ENCODE data around the gene CAMP.
"Not testable (repeated sequence)": the region's sequence is repeated elsewhere in the genome, so short reads cannot be mapped to it uniquely, and the experiment has no call there.

Gene CAMP, protein sequence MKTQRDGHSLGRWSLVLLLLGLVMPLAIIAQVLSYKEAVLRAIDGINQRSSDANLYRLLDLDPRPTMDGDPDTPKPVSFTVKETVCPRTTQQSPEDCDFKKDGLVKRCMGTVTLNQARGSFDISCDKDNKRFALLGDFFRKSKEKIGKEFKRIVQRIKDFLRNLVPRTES

DNA sequence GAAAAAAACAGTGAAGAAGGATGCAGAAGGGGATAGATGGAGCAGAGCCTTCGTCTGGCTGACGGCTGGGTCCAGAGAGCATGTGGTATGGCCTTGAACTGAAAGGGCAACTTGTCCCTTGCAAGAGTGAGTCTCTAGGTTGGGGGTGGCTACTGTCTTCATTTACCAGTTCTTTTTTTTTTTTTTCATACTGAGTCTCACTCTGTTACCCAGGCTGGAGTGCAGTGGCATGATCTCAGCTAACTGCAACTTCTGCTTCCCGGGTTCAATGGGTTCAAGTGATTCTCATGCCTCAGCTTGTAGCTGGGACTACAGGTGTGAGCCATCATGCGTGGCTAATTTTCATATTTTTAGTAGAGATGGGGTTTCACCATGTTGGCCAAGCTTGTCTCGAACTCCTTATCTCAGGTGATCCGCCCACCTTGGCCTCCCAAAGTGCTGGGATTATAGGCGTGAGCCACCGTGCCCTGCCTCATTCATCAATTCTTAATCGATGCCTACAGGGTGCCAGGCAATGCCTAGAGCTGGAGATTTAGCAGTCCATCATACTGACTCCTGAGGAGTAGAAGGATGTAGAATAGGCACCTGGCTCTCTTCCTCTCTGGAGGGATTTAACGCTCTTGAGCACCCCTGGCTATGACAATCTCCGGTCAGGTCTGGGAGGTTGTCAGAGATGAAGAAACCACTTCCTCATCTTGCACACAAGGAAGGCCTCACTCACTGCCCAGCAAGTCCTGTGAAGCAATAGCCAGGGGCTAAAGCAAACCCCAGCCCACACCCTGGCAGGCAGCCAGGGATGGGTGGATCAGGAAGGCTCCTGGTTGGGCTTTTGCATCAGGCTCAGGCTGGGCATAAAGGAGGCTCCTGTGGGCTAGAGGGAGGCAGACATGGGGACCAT is at the start of gene CAMP:
Gene CAMP, plus strand, starts transcription at position 880 of the 898 bp plus-strand sequence. Its CDS starts 17 bp downstream, at position 897.
- no peak for DNase-seq (ENCODE audit: low read depth)

DNA sequence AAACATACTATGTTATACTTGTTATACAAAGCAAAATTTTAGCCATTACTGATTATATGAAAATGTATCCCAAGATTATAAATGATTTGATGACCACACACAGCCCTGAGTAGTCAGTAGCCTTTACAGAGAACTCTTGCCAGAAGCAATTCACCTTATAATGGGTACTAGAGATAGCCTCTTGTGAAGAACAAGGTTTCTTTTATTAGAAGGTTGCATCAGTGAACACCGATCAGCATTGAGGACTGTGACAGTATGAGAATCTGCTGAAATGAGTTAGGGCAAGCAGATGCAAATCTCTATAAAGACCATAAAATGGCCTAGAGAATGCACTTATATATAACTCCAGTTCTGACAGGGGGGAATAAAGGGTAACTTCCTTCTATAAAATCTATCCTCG is 45.2 kb upstream of the CAMP start:
- DNase-seq (ENCODE audit: low read depth): no peak

DNA sequence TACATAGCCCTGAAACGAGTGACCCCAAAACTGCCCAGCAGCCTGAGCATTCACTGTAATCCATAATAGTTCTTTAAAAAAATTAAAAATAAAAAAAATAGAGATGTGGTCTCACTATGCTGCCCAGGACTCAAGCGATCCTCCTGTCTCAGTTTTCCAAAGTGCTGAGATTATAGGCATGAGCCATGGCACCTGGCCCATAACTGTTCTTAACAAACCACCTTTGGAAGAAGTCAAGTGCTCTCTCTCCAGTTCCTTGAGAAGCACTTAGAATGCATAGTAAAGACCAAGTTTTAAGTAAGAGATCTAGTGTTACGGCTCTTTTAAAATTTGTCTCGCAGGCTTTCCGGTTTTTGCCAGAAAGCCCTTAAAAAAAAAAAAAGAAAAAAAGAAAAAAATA is 43.3 kb upstream of the CAMP start:
- no peak for DNase-seq (ENCODE audit: low read depth)

DNA sequence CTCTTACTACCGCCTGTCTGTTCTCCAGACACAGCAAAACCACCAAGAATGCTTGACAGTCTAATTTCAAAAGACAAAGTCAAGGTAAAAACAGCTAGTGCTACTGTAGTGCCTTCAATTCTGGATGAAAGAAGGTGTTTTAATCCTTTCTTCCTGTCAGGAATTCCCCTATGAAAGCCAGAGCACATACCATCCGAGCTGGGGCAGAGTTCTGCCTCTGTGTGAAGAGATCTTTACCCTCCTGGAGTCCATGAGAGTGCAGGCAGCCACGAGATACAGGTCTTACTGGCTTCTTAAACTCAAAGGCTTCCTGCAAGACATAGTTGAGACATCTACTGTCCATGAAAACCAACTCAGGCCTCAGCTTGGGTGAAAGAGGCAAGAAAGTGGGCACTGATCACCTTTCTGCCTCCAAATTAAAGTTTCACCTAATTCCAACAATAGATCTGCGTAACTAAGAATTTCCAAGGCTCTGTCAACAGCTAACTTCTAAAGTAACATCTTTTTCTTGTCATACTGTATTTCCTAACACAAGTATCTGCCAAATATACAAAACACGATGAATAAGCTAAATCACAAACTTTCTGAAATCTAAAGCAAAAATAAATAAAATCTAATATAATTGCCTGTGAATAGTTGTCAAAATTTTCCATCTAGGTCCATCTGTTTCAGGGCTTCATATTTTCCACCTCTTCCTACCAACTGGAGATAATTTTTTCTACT is 42.6 kb upstream of the CAMP start:
- no peak for DNase-seq (ENCODE audit: low read depth)

DNA sequence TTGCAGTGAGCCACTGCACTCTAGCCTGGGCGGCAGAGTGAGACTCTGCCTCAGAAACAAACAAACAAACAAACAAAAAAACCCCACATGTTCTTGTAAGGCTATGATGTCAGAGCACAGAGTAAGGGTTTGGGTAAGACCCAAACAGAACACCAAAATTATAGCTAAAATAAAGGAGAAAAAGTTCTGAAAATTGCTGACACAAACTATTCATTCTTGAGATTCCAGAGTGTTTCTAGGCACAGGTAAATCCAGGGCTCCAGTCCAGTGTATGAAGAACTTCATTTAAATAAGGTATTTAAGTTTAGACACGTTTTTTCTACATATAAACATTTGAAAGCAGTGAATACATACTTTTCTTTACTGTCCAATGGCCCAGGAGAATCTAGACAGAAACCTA is 39.0 kb upstream of the CAMP start:
- no peak for DNase-seq (ENCODE audit: low read depth)

DNA sequence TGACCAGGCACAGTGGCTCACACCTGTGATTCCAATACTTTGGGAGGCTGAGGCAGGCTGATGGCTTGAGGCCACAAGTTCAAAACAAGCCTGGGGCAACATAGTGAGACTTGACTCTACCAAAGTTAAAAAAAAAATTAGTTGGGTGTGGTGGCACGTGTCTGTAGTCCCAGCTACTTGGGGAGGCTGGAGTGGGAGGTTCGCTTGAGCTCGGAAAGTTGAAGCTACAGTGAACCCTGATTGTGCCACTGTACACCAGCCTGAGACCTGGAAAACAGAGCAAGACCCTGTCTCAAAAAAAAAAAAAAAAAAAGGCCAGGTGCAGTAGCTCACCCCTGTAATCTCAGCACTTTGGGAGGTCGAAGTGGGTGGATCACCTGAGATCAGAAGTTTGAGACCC is 38.2 kb upstream of the CAMP start:
- DNase-seq (ENCODE audit: low read depth): no peak

DNA sequence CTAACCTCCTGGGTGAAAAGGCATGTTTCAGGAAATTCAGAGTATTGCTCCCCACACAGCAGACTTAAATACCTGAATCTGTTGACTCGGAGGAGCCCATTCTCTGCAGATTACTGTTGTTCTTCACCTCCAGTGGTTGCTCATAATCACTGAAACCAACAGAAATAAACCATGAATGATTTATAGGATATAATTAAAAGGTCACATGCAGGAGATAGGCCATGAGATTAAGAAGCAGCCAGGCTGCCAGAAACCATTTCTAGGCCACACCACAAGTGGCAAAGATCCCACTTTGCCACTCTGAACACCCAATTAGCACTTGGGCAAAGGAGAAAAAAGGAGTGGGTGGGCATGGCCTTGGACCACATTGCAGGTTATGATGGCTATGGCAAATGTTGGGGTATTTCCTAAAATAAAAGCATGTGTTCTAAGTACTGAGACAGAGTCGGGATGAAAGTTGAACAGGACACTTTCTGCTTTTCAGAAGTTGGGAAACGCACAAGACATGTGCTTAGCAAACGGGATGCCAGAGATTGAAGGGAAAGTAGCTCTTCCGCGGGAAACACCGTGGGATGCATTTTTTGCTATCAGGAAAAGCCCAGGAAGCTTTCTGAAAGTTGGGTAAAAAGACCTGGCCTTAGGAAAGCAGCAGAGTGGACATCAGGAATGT is 36.5 kb upstream of the CAMP start:
- no peak for DNase-seq (ENCODE audit: low read depth)

DNA sequence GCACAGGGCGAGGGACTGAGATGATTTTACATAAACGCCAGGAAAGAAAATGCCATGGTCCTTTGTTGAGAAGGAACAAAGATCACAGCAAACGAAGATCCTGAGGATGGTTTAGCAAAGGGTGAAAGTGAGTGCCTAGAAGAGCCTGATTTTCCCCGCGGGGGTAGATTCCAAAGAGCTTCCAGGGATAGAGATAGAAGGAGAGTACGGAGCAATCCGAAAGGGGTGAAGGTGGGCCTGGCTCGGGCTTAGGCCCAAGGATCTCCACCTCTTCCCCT is 36.1 kb upstream of the CAMP start:
- DNase-seq (ENCODE audit: low read depth): no peak

DNA sequence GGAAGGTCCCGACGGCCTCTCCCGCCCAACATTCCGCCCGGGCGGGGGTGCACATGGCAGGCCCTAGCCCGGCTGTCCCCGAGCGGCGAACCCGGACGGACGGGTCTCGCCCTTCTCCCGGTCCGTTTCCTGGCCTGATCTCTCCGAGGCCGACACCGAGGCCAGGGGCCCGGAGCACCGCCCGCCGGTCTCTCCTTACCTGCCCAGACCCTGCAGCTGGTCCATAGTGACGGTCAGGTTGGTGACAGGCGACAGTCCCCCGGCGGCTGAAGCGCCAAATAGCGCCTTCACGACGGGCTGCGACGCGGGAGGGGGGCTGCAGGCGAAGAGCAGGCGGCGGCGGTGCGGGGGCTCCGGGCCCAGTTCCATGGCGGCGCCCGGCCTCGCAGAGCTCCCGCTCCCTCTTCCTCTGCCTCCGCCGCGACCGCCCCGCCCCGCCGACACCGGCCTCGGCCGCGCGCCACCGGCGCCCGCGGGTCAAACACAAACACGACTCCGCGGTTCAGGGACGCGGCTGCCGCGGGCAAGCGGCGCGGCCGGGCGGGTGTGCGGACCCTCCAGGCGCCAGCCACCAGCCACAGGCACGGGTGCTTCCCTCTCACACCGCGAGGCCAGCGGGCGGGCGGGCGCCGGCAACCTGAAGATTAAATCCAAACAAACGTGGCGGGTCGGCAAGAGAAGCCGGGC is 35.6 kb upstream of the CAMP start:
- DNase-seq (ENCODE audit: low read depth): peak; percentile 17

DNA sequence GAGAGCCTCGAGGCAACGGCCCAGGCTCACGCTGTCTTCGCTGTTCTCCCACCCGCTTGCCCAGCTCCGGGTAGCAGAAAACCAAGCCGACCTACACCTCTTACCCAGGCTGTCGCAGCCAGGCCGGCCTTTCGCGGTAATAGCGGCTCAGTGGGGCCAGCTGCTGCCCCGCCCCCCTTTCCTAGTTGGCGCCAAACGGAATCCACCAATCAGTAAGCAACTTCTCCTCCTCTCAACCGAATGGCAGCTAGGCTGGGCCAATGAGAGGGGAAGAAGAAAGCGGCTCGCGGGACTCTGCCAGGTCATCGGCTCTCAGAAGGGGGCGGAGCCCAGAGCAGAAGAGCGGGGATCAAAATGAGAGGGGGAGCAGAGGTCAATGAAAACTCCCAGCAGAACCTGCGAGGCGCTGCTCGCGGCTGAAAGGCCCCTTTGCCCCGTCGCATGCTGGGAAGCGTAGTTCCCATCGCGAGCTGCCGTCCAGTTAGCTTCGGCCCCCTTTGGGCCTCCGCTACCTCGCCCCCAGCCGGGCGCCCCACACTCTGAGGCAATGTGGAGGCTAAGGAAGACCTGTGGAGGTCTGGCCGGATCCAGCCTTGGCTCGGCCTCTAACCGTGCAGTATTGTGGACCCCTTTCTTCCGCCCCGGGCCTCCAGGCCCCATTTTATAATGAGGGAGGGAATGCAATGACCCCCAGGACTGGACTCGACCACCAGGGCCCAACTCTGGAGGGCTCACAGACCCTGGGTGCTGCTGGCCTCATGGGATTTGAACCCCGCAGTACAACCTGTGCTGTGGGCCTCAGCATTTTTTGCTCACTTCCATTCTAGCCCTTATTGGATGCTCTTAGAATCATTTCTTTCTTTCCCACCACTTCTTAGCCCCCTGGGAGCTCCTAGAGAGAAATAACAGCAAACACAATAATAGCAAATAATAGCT is 34.8 kb upstream of the CAMP start, which contains the start of gene CDC25A:
Gene CDC25A, minus strand, starts transcription at position 152 of the 936 bp plus-strand sequence. CDS start 470 bp downstream, outside the sequence.
- peak; percentile 89 for DNase-seq (ENCODE audit: low read depth)

DNA sequence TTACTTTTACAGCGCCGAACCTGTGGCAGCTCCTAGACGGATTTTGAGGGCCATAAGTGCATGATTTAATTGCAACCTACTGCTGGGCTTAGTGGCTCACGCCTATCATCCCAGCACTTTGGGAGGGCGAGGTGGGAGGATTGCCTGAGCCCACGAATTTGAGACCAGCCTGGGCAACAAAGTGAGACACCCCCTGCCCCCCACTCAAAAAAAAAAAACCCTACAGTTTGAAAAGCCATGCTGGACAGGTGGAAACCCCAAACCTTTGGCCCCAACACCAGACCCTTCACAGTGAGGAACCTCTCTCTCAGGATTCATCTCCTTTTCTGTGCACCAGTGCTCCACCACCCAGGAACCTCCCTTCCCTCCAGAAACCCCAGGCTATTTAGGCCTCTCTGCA is 34.0 kb upstream of the CAMP start:
- DNase-seq (ENCODE audit: low read depth): no peak

DNA sequence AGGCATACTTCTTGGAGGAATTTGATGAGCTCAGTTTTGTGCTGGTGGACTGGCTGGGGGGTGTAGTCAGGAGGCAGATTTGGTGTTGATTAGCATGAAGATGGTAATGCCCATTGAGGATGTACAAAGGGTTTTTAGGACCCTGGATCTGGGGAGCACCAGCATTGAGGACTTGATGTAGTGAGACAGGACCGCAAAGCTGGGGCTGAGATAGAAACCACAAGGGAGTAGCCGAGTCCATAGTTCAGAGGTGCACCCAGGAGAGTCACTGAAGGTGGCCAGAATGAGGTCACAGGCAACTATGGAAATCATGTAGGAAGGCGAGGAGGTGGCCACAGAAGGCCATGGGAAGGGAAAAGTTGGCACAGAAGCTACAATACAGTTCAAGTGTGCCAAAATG is 32.4 kb upstream of the CAMP start:
- DNase-seq (ENCODE audit: low read depth): no peak

DNA sequence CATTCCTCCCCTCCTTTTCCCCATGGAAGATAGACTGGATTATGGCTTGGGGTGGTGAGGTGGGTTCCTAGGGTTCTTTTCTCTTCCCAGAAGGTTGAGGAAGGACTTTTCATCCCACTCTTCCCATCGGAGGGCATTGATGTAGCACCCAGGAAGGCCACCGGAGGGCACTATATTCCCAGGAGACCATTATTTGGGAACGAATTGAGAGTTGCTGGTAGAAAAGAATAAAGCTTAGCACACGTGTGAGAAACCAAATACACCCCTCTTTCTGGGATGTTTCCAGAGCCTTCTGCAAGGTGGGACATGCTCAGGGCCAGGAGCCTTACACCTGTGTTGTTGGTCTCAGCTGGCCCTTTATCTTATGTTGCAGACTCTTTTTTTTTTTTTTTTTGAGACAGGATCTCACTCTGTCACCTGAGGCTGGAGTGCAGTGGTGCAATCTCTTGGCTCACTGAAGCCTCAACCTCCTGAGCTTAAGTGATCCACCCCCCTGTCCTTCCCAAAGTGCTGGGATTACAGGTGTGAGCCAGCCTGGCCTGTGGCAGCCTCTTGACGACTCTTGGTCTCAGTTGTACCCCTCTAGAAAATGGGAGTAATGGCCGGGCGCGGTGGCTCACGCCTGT is 28.7 kb upstream of the CAMP start:
- no peak for DNase-seq (ENCODE audit: low read depth)

DNA sequence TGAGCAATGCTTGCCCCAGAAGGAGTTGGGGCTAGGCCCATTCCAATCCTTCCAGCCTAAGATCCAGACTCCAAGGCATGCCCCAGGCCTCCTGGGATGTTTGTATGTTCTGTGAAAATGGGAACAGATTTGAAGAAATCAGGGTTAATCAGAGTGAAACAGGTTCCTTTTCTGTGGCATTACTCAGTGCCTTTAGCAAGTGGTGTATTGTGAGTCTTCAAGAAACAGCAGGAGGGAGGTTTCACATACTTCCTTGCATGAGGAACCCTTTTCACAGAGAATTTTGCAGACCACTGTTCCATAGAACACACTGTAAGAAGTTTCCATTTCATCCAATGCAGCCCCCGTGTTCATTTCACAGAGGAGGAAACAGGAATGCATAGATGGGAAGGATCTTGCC is 26.7 kb upstream of the CAMP start:
- no peak for DNase-seq (ENCODE audit: low read depth)

DNA sequence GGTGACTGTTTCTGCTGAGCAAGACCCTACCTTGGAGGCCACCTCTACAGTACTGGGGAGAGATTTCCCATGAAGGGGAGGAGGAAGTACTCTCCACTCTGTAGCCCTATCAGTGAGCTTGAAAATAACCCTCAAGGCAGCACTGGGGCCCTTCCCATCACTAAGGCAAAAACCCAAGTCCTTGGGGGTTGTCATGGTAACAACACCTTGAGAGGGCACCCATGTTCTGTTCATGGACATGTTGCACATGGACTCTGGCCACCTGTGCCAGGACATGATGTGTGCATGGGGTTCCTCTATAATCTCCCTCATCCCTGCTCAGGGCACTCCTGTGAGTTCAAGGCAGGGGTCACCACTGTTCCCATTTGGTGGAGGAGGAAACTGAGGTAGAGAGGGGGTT is 24.2 kb upstream of the CAMP start:
- DNase-seq (ENCODE audit: low read depth): no peak

DNA sequence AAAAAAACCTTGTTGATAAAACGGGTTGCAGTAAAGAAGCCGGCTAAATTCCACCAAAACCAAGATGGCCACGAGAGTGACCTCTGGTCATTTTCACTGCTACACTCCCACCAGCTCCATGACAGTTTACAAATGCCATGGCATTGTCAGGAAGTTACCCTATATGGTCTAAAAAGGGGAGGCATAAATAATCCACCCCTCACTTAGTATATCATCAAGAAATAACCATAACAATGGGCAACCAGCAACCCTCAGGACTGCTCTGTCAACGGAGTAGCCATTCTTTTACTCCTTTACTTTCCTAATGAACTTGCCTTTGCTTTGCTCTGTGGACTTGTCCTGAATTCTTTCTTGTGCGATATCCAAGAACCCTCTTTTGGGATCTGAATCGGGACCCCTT is 20.7 kb upstream of the CAMP start:
- no peak for DNase-seq (ENCODE audit: low read depth)

DNA sequence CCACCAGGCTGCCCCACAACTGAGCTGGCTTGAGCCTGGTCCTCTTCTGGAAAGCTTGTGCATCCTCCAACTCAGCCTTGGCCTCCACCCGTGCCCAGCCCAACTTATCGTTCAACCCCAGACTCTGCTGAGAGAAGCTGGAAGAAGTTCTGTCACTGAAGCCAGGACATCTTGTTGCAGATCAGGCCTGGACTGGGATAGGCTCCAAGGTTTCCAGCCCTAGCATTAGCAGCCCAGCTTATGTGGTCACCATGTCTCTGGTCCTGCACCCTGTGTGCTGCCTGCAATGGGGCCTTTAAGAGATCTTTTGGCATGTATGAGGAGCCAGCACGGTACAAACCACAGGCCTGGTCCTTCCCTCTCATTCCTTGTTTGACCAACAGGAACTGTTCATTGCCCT is 15.2 kb upstream of the CAMP start:
- no peak for DNase-seq (ENCODE audit: low read depth)

DNA sequence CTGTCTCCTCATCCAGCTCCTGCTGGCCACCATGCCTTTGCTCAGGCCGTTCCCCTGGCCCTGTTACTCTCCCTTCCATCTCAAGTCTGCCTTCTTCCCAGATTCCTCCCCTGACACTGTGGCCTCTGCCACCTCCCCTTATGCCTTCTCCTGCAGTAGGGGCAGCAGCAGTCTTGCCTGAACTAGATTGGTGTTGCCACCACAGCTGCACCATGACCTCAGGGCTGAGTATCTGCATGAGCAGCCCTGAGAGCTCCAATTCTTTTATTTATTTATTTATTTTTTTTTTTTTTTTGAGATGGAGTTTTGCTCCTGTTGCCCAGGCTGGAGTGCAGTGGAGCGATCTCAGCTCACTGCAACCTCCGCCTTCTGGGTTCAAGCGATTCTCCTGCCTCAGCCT is 13.8 kb upstream of the CAMP start:
- no peak for DNase-seq (ENCODE audit: low read depth)

DNA sequence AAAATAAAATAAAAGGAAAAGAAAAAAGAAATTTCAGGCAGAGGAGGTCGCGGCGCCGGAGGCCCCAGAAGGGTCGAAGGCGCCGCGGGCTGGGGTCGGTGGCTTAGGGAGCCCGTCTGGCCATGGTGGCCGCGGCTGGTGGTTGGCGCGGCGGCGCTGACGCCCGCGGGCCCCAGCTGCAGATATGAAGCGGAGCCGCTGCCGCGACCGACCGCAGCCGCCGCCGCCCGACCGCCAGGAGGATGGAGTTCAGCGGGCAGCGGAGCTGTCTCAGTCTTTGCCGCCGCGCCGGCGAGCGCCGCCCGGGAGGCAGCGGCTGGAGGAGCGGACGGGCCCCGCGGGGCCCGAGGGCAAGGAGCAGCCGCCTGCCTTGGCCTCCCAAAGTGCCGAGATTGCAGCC is 12.8 kb upstream of the CAMP start:
- DNase-seq (ENCODE audit: low read depth): not testable (repeated sequence)

DNA sequence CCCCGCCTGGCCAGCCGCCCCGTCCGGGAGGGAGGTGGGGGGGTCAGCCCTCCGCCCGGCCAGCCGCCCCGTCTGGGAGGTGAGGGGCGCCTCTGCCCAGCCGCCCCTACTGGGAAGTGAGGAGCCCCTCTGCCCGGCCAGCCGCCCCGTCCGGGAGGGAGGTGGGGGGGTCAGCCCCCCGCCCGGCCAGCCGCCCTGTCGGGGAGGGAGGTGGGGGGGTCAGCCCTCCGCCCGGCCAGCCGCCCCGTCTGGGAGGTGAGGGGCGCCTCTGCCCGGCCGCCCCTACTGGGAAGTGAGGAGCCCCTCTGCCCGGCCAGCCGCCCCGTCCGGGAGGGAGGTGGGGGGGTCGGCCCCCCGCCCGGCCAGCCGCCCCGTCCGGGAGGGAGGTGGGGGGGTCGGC is 11.5 kb upstream of the CAMP start:
- not testable (repeated sequence) for DNase-seq (ENCODE audit: low read depth)

Measured in stimulated activated CD8-positive, alpha-beta memory T cell treated with anti-CD3 and anti-CD28 coated beads, Interleukin-4, amount 100 ng/mL, for 24 hours (primary cell).